K562 (cell line): ENCODE results near the gene SCAMP1.

Experiments
- NBN ChIP-seq: fragments of 450-650 bp; IDR thresholded peaks from 2 replicates; pipeline ENCODE4 v1.6.1; 2016; ENCODE audit warnings: low read depth, mild to moderate bottlenecking
- NCOA2 ChIP-seq, 2 experiments: fragments of 450-650 bp; IDR thresholded peaks; 2 replicates each; pipeline ENCODE4 v1.6.1; 2018; ENCODE audit warnings: mild to moderate bottlenecking in 2 of 2, moderate library complexity in 1 of 2; ENCODE audit not compliant: partially characterized antibody in 2 of 2

GRCh38 chr5:78411586-78411985 is 51.2 kb downstream of the SCAMP1 start:
- TF ChIP-seq NCOA2 (IDR thresholded peaks at IDR 0.05; ENCODE audit: partially characterized antibody in 2 of 2) (no peak), NBN (no peak)
